ENCODE data around the gene CACNA1B.
"Not testable (repeated sequence)": the region's sequence is repeated elsewhere in the genome, so short reads cannot be mapped to it uniquely, and the experiment has no call there.

CACNA1B gene

DNA sequence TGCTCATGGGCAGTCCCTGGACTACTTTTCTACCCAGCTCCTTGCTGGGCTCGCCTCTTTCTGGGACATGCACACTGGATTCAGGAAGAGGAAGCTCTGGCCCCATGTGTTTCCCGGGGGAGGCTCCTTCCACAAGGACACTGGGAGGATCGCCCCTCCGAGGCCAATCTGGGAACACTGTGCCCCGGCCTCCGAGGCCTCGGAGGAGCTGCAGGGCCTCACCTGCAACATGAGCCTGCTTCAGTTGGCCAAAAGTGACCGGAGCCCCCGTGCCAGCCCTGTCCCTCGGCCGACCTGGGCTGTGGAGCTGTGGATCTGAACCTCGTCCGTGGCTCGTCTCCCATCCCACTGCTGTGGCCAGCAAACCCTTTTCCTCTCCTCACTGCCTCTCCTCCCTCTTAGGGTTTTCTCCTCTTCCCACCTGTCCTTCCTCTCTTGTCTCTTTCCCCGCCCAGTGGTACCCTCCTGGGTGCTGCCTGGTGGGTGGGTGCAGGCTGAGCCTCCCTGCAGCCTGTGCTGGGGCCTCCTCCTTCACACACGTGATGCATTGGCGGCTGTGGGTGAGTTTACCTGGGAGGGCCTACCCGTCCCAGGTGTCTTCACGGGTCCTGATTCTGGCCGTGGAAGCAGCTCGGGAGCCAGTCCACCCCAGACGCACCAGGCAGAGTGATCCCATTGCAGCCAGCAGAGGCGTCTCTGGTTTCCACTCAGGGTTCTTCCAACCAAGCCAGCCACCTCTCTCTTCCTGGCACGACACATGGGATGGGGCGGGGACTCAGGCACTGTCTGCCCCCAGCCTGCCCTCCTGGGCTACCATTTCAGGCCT, 241.8 kb downstream of the CACNA1B start:
- no peak for DNase-seq (ENCODE audit: extremely low spot score, insufficient read length, low read depth)
- no peak for FAIRE-seq

DNA sequence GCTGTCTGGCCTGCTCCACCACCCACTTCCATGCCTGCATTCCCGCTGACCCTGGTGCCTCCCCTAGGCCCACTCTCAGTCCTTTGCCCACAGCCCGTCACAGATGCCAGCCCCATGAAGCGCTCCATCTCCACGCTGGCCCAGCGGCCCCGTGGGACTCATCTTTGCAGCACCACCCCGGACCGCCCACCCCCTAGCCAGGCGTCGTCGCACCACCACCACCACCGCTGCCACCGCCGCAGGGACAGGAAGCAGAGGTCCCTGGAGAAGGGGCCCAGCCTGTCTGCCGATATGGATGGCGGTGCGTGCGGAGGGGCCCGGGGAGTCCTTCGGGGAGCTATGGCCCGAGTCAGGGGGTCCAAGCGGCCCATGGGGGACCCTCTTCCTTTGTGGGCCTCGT, 242.5 kb downstream of the CACNA1B start:
- no peak for DNase-seq (ENCODE audit: extremely low spot score, insufficient read length, low read depth)

DNA sequence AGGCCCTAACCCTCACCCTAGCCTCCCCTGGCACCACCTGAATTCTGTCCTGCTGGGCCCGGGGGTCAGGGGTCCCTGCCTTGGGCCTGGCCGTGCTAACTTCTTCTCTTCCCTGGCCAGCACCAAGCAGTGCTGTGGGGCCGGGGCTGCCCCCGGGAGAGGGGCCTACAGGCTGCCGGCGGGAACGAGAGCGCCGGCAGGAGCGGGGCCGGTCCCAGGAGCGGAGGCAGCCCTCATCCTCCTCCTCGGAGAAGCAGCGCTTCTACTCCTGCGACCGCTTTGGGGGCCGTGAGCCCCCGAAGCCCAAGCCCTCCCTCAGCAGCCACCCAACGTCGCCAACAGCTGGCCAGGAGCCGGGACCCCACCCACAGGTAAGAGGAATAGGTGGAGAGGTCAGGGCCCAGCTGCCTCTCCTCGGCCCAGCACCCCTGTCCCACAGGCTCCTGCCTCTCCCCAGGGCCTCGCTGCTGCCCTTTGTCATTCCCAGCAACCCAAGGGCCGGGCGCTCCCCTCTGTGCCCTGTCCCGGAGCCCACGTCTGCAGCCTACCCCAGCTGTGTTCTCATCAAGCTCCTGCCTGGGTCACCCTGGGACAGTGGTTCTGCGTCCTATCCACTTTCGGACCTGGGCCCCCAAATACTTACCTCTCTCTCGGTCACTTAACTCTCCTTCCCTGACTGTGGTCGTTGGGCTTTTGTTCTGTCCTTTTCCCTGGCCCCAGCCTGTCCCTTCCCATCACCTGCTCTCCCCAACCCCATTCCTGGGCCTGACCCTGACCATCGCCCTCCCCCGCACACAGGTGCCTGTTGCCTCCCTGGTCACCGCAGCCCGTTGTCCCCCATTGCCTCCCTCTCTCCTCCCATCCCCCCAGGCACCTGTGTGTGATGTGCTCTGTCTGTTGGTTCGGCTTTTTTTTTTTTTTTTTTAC, 243.2 kb downstream of the CACNA1B start:
- DNase-seq (ENCODE audit: extremely low spot score, insufficient read length, low read depth): no peak
- FAIRE-seq: no peak

More for the DNA sequence above, 242.5 kb downstream of the CACNA1B start:
- no peak for FAIRE-seq

DNA sequence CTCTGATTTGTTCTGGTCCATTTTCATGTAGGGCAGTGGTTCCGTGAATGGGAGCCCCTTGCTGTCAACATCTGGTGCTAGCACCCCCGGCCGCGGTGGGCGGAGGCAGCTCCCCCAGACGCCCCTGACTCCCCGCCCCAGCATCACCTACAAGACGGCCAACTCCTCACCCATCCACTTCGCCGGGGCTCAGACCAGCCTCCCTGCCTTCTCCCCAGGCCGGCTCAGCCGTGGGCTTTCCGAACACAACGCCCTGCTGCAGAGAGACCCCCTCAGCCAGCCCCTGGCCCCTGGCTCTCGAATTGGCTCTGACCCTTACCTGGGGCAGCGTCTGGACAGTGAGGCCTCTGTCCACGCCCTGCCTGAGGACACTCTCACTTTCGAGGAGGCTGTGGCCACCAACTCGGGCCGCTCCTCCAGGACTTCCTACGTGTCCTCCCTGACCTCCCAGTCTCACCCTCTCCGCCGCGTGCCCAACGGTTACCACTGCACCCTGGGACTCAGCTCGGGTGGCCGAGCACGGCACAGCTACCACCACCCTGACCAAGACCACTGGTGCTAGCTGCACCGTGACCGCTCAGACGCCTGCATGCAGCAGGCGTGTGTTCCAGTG, 244.0 kb downstream of the CACNA1B start:
- no peak for DNase-seq (ENCODE audit: extremely low spot score, insufficient read length, low read depth)
- no peak for FAIRE-seq

DNA sequence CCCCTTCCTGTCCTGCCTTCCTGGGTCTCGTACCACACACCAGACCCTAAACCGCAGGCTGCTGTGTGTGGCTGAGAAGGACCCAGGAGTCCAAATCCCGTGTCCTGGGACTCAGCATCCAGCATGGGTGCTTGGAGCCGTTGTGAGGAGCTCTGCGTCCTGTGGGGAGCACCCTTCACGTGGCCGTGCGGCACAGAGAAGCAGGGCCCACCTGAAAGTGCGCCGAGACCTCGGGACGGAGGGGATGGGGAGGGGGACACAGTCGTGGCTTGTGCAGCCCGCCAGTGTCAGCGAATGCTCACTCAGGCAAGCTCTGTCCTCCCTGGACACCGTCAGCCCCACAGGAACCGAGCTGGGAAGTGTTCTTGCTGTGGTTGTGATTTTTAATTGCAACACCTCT, 244.6 kb downstream of the CACNA1B start:
- FAIRE-seq: no peak
- DNase-seq (ENCODE audit: extremely low spot score, insufficient read length, low read depth): no peak

DNA sequence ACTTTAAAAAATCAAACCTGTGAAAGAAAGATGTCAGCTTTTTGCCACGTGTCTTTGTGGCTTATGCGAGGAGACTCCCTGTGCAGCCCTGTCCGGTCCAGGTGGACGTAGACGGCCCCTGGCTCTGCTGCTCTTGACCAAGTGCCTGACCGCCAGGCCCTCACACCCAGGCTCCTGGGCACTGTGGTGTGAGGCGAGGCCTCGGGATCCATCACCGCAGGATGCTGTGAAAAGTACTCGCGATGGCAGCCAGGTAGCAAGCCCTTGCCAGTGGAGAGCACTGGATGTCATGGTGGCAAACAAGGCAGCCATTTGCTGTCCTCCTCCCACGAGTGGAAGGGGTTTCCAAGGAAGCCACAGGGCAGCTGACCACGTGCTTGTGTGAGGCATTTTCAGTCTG, 245.1 kb downstream of the CACNA1B start:
- FAIRE-seq: no peak
- no peak for DNase-seq (ENCODE audit: extremely low spot score, insufficient read length, low read depth)

DNA sequence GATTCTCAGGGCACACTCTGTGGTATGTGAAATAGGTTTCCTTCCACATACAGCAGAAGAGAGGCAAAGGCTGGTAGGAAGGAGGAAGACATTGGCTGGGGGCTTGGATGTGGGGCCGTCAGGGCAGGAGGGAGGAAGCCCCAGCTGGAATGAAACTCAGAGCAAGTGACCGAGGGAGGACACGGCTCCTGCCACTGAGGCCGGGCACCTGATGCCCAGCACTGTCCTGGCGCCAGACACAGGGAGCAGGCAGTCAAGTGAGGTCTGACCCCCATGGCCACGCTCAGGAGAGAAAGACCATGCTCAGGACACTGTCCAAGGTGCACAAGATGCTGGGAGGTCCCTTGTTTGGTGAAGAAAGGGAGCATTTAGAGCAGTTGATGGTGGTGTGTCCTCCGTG, 245.5 kb downstream of the CACNA1B start:
- FAIRE-seq (no peak), DNase-seq (ENCODE audit: extremely low spot score, insufficient read length, low read depth) (no peak)

DNA sequence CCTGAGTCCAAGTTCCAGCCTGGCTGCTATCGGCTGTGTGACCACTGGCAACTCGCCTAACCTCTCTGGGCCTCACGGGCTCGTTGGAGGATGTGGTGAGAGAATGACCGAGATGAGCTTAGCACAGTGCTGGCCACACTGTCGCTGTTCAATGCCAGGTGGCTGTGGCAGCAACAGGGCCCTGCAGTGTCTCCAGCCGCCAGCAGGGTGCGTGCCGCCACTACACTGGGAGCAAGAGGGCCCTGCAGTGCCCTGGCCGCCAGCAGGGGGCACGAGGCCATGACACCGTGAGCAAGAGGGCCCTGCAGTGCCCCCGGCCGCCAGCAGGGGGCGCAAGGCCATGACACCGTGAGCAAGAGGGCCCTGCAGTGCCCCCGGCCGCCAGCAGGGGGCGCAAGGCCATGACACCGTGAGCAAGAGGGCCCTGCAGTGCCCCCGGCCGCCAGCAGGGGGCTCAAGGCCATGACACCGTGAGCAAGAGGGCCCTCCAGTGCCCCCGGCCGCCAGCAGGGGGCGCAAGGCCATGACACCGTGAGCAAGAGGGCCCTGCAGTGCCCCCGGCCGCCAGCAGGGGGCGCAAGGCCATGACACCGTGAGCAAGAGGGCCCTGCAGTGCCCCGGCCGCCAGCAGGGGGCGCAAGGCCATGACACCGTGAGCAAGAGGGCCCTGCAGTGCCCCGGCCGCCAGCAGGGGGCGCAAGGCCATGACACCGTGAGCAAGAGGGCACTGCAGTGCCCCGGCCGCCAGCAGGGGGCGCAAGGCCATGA, 248.7 kb downstream of the CACNA1B start:
- DNase-seq (ENCODE audit: extremely low spot score, insufficient read length, low read depth); FAIRE-seq: not testable (repeated sequence)

DNA sequence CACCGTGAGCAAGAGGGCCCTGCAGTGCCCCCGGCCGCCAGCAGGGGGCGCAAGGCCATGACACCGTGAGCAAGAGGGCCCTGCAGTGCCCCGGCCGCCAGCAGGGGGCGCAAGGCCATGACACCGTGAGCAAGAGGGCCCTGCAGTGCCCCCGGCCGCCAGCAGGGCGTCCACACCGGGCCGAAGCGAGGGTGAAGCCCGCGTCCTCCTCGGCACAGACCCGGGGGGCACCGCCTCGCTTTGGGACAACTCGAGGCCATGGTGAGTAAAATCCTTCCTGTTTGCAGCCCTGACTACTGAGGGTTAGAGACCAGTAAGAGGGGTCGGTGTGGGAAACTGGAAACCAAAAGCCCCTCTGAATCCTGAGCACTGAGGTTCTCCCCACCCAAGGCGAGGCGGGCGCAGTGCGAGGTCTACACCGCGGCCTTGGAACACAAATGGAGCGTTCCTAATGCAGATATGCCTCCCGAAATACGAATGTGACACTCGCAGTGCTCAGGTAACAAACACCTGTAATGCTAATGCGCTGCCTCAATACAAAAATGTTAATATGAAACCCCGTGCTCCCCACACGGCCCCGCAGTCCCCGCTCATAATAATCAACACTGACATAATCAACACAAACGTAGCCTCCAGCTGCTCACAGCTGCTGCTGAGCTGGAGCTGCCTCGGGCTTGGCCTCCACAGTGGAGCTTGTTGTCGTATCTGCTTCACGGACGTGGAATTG, 249.4 kb downstream of the CACNA1B start:
- not testable (repeated sequence) for FAIRE-seq; DNase-seq (ENCODE audit: extremely low spot score, insufficient read length, low read depth)

DNA sequence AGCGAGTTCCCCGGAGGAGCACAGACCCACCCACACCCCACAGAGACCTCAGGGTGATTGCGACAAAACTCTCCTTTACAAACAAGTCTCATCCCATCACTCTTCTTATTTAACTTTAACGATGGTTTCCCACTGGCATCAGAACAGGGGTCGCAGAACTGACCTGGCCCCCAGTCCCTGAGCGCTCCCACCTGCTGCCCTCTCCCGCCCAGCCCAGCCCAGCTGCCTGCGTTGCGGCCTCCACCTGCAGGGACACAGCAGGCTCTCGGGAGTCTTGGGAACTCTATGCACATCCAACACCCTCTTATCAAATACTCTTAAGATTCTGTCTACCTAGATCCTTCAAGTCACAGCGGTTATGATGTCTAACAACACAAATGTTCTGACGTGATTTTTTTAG, 250.4 kb downstream of the CACNA1B start:
- DNase-seq (ENCODE audit: extremely low spot score, insufficient read length, low read depth); FAIRE-seq: not testable (repeated sequence)

DNA sequence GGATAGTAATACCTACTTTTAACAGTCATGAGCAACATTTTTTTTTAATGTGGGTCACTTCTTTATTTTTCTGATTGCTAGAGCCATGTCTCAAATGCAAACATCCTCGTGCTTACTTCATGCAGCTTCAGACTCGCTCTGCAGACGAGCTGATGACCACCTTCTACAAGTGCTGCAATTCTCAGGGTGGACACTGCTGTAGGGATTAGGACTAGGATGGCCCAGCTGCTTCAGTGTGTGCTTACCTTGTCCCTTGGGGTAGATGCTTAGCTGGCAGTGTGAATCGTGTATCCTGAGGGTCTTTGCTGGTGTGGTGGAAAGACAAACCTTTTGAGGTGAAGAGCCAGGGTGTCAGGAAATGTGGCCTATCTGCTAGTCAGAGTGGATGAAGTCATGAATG, 251.7 kb downstream of the CACNA1B start:
- FAIRE-seq; DNase-seq (ENCODE audit: extremely low spot score, insufficient read length, low read depth): not testable (repeated sequence)

DNA sequence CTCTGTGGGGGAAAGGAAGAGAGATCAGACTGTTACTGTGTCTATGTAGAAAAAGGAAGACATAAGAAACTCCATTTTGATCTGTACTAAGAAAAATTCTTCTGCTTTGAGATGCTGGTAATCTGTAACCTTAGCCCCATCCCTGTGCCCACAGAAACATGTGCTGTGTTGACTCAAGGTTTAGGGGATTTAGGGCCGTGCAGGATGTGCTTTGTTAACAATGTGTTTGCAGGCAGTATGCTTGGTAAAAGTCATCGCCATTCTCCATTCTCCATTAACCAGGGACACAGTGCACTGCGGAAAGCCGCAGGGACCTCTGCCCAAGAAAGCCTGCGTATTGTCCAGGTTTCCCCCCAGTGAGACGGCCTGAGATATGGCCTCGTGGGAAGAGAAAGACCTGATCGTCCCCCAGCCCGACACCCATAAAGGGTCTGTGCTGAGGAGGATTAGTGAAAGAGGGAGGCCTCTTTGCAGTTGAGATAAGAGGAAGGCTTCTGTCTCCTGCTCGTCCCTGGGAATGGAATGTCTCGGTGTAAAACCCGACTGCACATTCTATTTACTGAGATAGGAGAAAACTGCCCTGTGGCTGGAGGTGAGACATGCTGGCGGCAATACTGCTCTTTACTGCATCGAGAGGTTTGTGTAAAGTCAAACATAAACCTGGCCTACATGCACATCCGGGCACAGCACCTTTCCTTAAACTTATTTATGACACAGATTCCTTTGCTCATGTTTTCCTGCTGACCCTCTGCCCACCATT, 255.5 kb downstream of the CACNA1B start:
- not testable (repeated sequence) for FAIRE-seq; DNase-seq (ENCODE audit: extremely low spot score, insufficient read length, low read depth)

DNA sequence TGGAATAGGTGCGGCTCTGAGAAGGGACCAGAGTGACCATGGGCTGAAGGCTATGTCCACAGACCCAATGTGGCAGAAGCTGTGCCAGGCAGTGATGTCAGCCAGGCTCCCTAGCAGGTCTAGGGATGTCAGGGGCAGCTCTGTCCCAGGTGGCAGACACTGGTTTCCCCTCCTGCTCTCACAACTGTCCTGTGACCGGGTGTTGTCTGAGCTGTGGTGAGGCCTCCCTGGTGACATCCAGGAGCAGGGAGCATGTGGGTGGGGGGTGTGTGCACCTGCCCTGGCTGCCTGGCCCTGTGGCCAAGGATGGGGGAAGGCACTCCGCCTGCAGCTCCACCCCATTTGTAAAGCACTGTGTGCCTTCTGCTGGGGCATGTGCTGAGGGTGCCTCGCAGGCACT, 257.0 kb downstream of the CACNA1B start:
- not testable (repeated sequence) for FAIRE-seq; DNase-seq (ENCODE audit: extremely low spot score, insufficient read length, low read depth)

DNA sequence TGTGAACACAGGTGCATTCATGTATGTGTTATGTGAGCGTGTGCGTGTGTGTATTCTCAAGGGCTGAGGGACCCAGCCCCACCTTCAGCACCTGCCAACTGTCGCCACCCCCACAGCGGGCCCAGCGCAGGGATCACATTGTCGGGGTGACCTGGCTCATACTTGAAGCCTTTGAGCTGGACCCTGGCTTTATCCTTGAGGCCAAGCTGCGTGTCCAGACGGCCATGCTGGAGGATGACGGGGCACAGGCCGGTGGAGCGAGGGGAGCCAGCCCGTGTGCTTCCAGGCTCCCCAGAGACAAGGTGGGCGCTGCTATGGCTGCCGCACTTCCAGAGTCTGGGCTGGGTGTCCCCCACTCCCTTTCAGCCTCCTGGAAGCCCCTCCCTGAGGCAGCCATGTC, 261.5 kb downstream of the CACNA1B start:
- not testable (repeated sequence) for FAIRE-seq; DNase-seq (ENCODE audit: extremely low spot score, insufficient read length, low read depth)

DNA sequence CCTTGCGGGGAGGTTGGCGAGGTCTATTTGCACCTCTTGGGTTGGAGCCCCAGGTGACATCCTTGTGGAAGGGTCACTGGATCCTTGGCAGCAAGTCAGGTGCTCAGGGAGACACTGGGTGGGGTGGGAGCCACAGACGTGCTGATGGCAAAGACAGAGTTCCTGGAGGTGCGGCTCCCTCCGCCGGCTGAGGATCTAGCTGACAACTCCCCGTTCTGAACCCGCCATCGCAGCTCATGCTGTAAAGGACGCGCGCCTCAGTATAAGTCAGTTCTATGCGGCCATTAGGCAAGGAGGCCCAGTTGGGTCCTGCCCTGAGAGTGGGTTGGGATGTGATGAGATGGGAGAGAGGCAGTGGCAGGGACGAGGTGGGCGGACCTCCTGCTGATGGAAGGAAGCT, 263.4 kb downstream of the CACNA1B start:
- DNase-seq (ENCODE audit: extremely low spot score, insufficient read length, low read depth); FAIRE-seq: not testable (repeated sequence)

DNA sequence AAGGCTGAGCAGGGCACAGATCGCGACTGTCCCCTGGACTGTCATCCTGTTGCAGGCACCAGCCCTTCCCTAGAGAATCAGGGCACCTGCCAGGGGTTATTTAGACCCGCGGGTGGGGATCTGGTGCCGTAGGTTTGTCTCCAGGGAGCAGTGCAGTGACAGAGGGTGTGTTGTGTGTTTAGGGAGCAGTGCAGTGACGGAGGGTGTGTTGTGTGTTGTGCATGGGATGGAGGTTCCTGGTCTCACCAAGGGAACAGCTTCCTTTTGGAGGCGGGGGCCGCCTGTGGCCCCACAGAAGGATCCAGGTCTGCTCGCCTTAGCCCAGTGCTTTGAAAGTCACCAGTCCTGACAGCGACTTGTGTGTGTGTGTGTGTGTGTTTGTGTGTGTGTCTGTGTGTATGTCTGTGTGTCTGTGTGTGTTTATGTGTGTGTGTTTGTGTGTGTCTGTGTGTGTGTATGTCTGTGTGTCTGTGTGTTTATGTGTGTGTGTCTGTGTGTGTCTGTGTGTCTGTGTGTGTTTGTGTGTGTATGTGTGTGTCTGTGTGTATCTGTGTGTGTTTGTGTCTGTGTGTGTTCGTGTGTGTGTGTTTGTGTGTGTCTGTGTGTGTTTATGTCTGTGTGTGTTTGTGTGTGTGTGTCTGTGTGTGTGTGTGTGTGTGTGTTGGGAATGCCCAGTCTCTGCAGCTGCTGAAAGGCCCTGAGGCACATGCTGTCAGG, 265.1 kb downstream of the CACNA1B start:
- DNase-seq (ENCODE audit: extremely low spot score, insufficient read length, low read depth); FAIRE-seq: not testable (repeated sequence)

DNA sequence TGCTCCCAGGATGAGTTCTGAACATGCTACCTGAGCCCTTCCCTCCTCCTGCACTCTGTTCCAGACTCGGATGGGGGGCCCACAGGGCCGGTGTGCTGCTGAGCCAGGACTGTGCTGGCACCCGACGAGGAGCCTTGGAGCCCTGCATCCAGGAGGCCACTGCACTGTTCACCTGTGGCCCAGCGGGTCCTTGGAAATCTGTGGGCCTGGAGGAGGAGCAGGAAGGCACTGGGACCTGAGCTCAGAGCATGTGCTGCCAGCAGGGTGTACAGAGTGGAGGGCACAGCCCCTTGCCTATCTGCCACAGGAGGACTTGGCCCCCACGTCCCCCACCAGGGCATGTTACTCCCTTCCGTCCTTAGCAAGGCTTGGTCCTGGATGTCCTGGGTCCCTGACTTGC, 265.9 kb downstream of the CACNA1B start:
- not testable (repeated sequence) for FAIRE-seq

DNA sequence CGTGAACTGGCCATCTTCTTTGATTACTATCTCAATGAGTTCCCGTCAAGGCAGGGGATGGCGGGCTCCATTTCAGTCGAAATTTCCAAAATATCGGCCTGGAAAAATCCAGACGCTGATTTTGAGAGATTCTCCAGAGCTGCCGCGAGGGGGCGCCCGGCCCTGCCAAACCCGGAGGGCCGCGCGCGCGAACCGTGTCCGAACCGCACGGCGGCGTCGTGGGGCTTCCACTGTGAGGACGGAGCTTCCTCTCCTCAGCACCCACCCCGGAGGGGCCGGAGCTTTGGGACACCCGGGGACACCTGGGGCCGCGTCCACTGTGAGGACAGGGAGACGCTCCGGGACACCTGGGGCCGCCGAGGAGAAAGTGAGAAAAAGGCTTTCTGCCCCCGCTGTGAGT, 270.0 kb downstream of the CACNA1B start:
- not testable (repeated sequence) for FAIRE-seq; DNase-seq (ENCODE audit: extremely low spot score, insufficient read length, low read depth)

More for the DNA sequence above, 265.9 kb downstream of the CACNA1B start:
- DNase-seq (ENCODE audit: extremely low spot score, insufficient read length, low read depth): not testable (repeated sequence)

All from GM18507 (cell line).